Measurements from ENCODE around the gene LRRC25. TPM values are rescaled to one million over a fixed set of nuclear protein-coding genes. Genes with fewer than 3 reads are reported as not detected.

The LRRC25 gene
- total RNA-seq, 1 donor from 2014 or later: not detected

- Histone ChIP-seq H3K27me3 (ENCODE audit: insufficient read depth, low read length) (no peaks in the 10 kb centered on the region), H3K36me3 (ENCODE audit: insufficient read depth, low read length) (no peaks in the 10 kb centered on the region), H3K4me2 (ENCODE audit: low read length) (peak overlapping the region; percentile 95), H3K27ac (ENCODE audit: low read depth, low read length) (peak overlapping the region; percentile 31), H3K79me2 (ENCODE audit: insufficient read depth, low read length) (peaks cover 52% of the 10 kb centered on the region), H3K4me3 (ENCODE audit: insufficient read depth, low read depth, low read length) (peak overlapping the region; percentile 70), H2AFZ (ENCODE audit: low read depth, low read length) (no peak overlapping the region), H3K9me3 (ENCODE audit: insufficient read depth, low read depth, low read length) (no peaks in the 10 kb centered on the region), H3K4me1 (ENCODE audit: insufficient read depth, low read length) (peaks cover 48% of the 10 kb centered on the region), H4K20me1 (ENCODE audit: insufficient read depth, low read length) (peaks cover 46% of the 10 kb centered on the region), H3K9ac (ENCODE audit: low read length) (peak overlapping the region; percentile 83)
- no peaks in the 10 kb centered on the region for H3K9me3 Mint-ChIP-seq (ENCODE audit: unreplicated experiment)
- peaks cover 5% of the 10 kb centered on the region for H3K4me1 Mint-ChIP-seq (ENCODE audit: low read depth, unreplicated experiment)
- TF ChIP-seq EZH2 (IDR thresholded peaks at IDR 0.05; ENCODE audit: insufficient read depth, low read length) (no peak), CTCF (IDR thresholded peaks at IDR 0.05; ENCODE audit: insufficient read depth, low read depth, low read length) (no peak)
- no peaks in the 10 kb centered on the region for H3K27me3 Mint-ChIP-seq (ENCODE audit: low read depth, unreplicated experiment)
- peaks cover 4% of the 10 kb centered on the region for H3K36me3 Mint-ChIP-seq (ENCODE audit: low read depth, unreplicated experiment)
- peak overlapping the region; percentile 87 for H3K4me3 Mint-ChIP-seq (ENCODE audit: unreplicated experiment)
- FAIRE-seq (no peak), DNase-seq (ENCODE audit: low read depth) (no peak)
- H3K27ac Mint-ChIP-seq (ENCODE audit: unreplicated experiment): peak overlapping the region; percentile 23
These were observed 22.5 kb upstream of the LRRC25 start for GRCh38 chr19:18419699-18420460.

GRCh38 chr19:18419195-18419698, 21.8 kb upstream of the LRRC25 start, which contains the start of gene SSBP4:
SSBP4 (plus strand) TSS chr19:18419398; CDS start chr19:18419649, 251 bp downstream.
- DNase-seq (ENCODE audit: low read depth): peak; percentile 44
- FAIRE-seq: no peak
- Mint-ChIP-seq H3K4me3 (ENCODE audit: unreplicated experiment) (peak within 1 kb of the TSS; percentile 87), H3K27me3 (ENCODE audit: low read depth, unreplicated experiment) (no peaks in the 10 kb centered on the region), H3K4me1 (ENCODE audit: low read depth, unreplicated experiment) (peaks cover 8% of the 10 kb centered on the region), H3K36me3 (ENCODE audit: low read depth, unreplicated experiment) (peaks cover 4% of the 10 kb centered on the region), H3K27ac (ENCODE audit: unreplicated experiment) (peak within 1 kb of the TSS; percentile 88), H3K9me3 (ENCODE audit: unreplicated experiment) (no peaks in the 10 kb centered on the region)
- Histone ChIP-seq H3K9ac (ENCODE audit: low read length) (peak within 1 kb of the TSS; percentile 83), H3K4me3 (ENCODE audit: insufficient read depth, low read depth, low read length) (peak within 1 kb of the TSS; percentile 70), H3K79me2 (ENCODE audit: insufficient read depth, low read length) (peaks cover 47% of the 10 kb centered on the region), H4K20me1 (ENCODE audit: insufficient read depth, low read length) (peaks cover 44% of the 10 kb centered on the region), H3K4me1 (ENCODE audit: insufficient read depth, low read length) (peaks cover 54% of the 10 kb centered on the region), H3K9me3 (ENCODE audit: insufficient read depth, low read depth, low read length) (no peaks in the 10 kb centered on the region), H3K27me3 (ENCODE audit: insufficient read depth, low read length) (no peaks in the 10 kb centered on the region), H3K36me3 (ENCODE audit: insufficient read depth, low read length) (no peaks in the 10 kb centered on the region), H2AFZ (ENCODE audit: low read depth, low read length) (peak within 1 kb of the TSS; percentile 77), H3K4me2 (ENCODE audit: low read length) (peak within 1 kb of the TSS; percentile 95), H3K27ac (ENCODE audit: low read depth, low read length) (peak within 1 kb of the TSS; percentile 31)
- TF ChIP-seq EZH2 (IDR thresholded peaks at IDR 0.05; ENCODE audit: insufficient read depth, low read length): no peak
- no peak for TF ChIP-seq CTCF (IDR thresholded peaks at IDR 0.05; ENCODE audit: insufficient read depth, low read depth, low read length)

All from astrocyte (in vitro differentiated cells and primary cell).